GM19438 (cell line): ENCODE data around the gene LINC00632.
"Not testable (repeated sequence)": the region's sequence is repeated elsewhere in the genome, so short reads cannot be mapped to it uniquely, and the experiment has no call there.

ENCODE experiments used
- ATAC-seq: cut with Tn5 transposase; IDR thresholded peaks from one replicate; pipeline ENCODE4 v1.9.1; 2021; ENCODE audit warnings: low read depth; ENCODE audit not compliant: unreplicated experiment

Gene LINC00632

DNA sequence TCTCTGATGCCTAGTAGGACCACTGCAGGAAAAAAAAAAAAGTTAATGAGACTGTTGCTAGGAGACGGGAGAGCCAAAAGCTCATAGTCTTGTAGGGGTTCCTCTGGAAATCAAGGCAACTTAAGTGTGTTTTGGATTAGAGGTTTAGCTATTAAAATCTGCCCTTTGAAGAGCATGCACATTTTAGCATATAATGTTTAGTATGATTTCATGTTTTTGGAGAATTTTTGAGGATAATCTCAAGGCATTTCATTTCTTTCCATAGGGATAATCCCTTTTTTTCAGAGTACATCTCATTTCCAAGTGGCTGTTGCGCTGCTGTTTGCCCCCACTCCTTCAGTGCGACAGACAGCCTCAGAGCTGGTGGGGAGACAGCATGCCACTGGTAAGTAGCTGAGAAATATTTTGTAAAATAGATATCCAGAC lies at the start of gene LINC00632:
TSS of gene LINC00632 (plus strand) at position 339 of the 426 bp plus-strand sequence.
- no peak for ATAC-seq

DNA sequence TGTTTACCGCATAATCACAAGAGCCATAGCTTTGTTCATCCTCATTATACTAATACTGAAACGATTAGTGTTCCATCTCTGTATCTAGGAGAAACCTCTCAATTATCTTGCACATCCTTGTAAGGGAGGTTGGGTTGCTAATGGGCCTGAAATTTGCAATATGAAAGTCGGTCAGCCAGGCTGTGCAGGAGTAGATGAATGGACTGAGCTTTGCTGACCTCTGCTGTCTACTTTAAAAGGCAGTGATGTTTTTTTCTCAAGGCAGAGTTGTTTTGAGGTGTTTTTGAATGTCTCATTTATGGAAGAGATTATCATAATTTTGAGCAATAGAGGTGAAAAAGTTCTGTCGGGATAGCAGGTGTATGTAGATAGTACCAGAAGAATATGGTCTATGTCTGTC lies 47.9 kb upstream of the LINC00632 start:
- no peak for ATAC-seq

DNA sequence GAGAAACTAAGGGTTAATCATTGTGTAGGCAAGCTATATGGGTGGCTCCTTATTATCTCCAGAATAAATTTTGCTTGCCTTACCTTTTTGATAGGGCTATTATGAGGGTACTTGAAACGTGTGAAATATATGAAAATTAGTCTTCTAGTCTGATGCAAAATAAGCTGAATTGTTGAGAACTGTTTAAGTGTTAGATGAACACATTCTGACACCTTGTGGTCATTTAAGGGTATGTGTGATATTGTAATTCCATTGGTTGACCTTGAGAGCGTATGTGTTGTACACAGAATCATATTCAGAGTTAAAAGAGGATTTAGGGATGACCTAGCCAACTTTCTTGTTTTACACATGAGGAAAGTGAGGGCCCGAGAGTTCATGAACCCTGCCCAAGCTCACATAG lies 44.6 kb upstream of the LINC00632 start:
- ATAC-seq: no peak

GRCh38 chrX:140672840-140673731 lies 36.5 kb upstream of the LINC00632 start:
- no peak for ATAC-seq

DNA sequence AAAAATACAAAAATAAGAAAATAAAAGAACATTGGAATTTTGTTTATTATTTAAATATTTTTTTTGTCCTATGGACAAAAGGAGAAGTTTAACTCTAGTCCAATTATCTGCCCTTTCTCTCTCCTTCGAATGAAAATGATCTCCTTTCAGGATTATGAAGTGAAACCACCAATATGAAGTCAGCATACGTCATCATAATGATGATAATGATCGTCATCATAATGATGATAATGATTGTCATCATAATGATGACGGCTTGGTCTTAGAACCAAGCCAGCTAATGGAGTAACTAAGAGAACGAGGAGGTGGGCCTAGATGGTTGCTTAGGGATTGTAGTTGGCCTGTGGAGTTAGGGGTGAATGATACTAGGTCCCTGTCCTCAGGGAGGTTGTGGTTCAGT lies 21.9 kb upstream of the LINC00632 start:
- no peak for ATAC-seq

DNA sequence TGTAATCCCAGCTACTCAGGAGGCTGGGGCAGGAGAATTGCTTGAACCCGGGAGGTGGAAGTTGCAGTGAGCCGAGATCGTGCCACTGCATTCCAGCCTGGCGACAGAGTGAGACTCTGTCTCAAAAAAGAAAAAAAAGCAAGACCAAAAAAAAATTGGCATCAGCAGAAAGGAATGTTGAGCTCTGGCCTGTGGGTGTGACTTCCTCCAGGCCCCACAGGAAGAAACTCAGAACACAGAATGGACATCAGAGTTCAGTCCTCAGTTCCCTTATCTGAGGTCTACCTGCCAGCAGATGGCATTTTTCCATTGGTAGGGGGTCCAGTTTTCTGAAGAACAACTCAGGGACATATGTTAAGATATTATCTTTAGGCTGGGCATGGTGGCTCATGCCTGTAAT lies 18.0 kb upstream of the LINC00632 start:
- not testable (repeated sequence) for ATAC-seq

DNA sequence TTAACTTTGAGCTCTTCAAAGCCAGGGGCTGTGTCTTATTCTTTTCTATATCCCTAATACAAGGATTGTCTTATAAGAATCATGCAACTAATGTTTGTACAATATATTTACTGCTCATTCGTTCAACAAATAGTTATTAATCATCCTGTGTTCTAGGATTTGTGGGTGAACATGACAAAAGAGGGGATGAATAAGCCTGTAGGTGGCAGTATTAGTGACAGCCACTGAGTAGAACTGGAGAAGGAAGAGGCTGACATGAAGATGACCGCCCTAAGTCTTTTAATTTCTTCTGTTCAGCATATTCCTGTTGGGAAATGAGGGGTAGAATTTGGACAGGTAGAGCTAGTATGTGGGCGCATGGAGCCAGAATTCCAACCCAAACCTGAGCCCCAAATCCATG lies 11.9 kb upstream of the LINC00632 start:
- no peak for ATAC-seq

- no peak for ATAC-seq
Measured at GRCh38 chrX:140701480-140701879, 8.1 kb upstream of the LINC00632 start.

DNA sequence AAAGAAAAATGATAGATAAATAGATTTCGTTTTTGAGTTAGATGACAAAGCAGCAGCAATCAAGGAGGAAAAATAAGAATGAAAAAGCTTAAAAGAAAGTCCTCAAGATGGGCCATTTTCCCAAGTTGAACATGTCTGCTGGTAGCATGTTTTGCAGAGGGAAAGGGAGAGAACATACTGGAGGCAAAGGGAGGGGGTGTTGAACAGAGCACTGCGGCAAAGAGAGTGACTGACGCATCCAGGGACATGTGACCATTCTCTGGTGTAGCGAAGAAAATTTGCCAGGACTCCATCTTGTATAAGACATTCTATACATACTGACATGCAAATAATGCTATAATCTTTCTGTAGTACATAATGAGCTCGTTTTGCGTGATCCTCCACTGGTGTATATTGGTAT lies 1.2 kb downstream of the LINC00632 start:
- no peak for ATAC-seq

GRCh38 chrX:140711894-140712293 lies 2.3 kb downstream of the LINC00632 start:
- no peak for ATAC-seq

DNA sequence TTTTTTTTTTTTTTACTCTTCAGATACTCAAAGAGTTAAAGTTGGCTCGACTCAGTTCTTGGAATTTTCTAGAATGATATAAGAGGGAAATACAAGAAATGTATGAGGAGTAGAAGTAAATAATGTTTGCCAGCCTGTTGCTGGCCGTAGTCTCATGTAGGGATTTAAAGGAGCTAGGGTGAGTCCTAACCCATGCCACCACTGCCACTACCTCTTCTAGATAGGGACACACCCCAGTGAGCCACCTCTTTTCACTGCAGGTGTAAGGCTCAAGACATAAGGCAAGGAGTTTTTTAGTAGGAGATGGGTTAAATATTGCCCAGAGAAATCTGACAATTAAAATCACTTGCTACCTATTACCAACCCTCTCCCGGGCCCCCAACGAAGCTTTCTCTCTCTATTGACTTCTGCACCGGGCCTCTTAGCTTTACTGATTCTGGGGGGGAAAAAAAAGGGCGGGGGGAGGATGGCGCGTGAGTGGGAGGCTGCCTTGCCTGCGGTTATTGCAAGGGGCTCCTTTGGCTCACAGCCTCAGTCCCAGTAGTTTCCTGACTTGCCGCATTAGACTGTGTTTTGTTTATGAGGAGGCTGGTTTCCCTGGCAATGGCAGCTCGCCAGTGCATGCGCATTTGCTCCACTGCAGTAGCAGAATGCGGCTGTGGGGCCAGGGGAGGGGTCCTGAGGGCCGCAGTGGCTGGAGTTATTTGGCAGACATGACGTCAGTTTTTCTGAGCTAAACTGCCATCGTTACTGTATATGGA lies 3.0 kb downstream of the LINC00632 start:
- ATAC-seq: no peak

GRCh38 chrX:140713174-140713539 lies 3.6 kb downstream of the LINC00632 start:
- ATAC-seq: no peak

DNA sequence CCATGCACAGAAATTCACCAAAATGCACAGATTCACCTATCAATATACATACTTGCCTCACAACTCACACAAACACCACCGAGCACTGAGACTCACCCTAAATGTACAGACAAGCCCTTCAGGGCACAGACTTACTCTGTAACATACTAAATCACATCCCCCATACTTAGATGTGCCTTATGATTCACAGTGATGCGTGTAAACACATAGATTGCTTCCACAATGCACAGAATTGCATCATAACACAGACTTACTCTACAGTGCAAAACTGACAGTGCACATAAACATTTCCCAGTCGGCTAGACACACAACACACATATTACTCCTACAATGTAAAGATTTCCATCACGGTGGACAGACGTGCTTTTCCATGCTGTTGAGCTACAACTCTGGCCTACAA lies 6.2 kb downstream of the LINC00632 start:
- no peak for ATAC-seq

- no peak for ATAC-seq
Measured at GRCh38 chrX:140723121-140723715, 13.7 kb downstream of the LINC00632 start.

GRCh38 chrX:140724309-140724708 lies 14.8 kb downstream of the LINC00632 start:
- no peak for ATAC-seq

DNA sequence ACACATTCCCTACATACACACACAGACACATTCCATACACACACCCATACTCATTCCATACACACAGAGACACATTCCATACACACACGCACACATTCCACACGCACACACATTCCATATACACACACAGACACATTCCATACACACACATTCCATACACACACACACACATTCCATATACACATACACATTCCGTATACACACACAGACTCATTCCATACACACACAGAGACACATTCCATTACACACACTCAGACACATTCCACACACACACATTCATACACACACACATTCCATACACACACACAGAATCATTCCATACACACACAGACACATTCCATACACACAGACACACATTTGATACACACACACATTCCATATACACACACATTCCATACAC lies 15.2 kb downstream of the LINC00632 start:
- ATAC-seq: no peak

- no peak for ATAC-seq
Measured at GRCh38 chrX:140725500-140725899, 15.9 kb downstream of the LINC00632 start.

GRCh38 chrX:140733766-140734342 lies 24.3 kb downstream of the LINC00632 start:
- ATAC-seq: peak; percentile 82

DNA sequence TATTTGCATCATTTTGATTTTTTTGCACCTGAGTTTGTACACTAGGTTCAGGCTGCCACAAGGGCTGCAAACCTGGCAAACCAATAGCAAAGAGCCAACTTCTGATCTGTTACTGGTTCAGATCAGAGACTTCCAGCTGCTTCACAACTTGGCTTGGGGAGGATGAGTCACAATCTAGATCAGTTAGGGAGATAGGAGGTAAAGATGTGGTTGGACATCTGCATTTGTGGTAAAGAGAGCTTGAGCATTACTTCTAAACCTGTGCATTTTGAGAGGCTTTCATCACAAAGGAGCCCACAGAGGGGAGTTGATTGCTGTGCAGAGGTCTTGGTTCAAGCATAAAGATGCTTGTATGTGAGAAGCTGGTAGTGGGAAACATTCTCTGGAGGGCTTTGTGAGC lies 34.5 kb downstream of the LINC00632 start:
- no peak for ATAC-seq

- ATAC-seq: no peak
Measured at GRCh38 chrX:140756941-140757340, 47.4 kb downstream of the LINC00632 start.

DNA sequence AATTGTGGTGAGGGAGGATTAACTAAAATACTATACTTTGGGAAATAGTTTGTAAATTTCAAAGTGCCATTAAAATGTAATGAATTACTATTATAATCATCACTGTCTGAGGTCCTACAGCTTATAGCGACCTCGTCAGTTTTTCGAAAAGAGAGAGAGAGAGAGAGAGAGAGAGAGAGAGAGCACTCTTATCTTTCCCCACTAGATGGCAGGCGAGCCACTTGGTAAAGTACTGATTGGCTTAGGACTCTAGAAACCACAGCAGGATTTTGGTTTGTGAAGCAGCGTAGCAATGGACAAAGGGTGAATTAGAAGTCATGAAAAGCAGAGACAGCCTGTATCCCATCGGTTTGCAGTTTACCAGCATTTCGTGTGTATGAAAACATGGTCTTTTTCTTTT lies 52.5 kb downstream of the LINC00632 start:
- ATAC-seq: peak; percentile 79
